CD4-positive, CD25-positive, alpha-beta regulatory T cell (primary cell): ENCODE measurements around the gene CXCL10. TPM values are rescaled to one million over a fixed set of nuclear protein-coding genes. Genes with fewer than 3 reads are reported as not detected.

Experiments
- ATAC-seq, 2 donors: fragments of 150-1000 bp; cut with Tn5 transposase; one replicate each; pipeline ENCODE4 v1.10.0; 2021; ENCODE audit warnings: low read depth in 2 of 2, moderate number of reproducible peaks in 2 of 2, moderate library complexity in 1 of 2
- DNase-seq, 3 donors: peaks; one replicate each; pipeline versions ENCODE4 v3.0.0 to v3.0.0-alpha.2; 2012 to 2022; ENCODE audit warnings: mixed read lengths in 1 of 3
- H3K27ac ChIP-seq: one replicate; pipeline ENCODE4 v1.7.0; 2013; ENCODE audit warnings: mild to moderate bottlenecking, low read length; ENCODE audit not compliant: insufficient read depth, poor library complexity, severe bottlenecking
- H3K27me3 ChIP-seq: one replicate; pipeline ENCODE4 v1.7.0; 2013; ENCODE audit warnings: low read length; ENCODE audit not compliant: control insufficient read depth, insufficient read depth
- H3K36me3 ChIP-seq: one replicate; pipeline ENCODE4 v1.7.0; 2013; ENCODE audit warnings: mild to moderate bottlenecking, low read length, moderate library complexity; ENCODE audit not compliant: control insufficient read depth, insufficient read depth
- H3K4me1 ChIP-seq: 2 replicates; pipeline ENCODE4 v1.7.0; 2013; ENCODE audit warnings: mild to moderate bottlenecking, low read length; ENCODE audit not compliant: insufficient read depth, control insufficient read depth, poor library complexity, severe bottlenecking
- H3K4me3 ChIP-seq: one replicate; pipeline ENCODE4 v1.7.0; 2013; ENCODE audit warnings: low read depth, mild to moderate bottlenecking, low read length, moderate library complexity
- H3K9me3 ChIP-seq, 2 experiments: 1 replicate in 1 of 2; 2 replicates in 1 of 2; pipeline ENCODE4 v1.7.0; 2013; ENCODE audit warnings: low read length in 2 of 2, mild to moderate bottlenecking in 1 of 2, moderate library complexity in 1 of 2; ENCODE audit not compliant: control insufficient read depth in 2 of 2
- H3K27ac Mint-ChIP-seq, 3 donors: one replicate each; pipeline ENCODE4 v1.8.0; 2020 to 2022; ENCODE audit warnings: mild to moderate bottlenecking in 3 of 3, mixed read lengths in 3 of 3, moderate library complexity in 2 of 3
- H3K27me3 Mint-ChIP-seq: one replicate; pipeline ENCODE4 v1.8.0; 2022; ENCODE audit warnings: mild to moderate bottlenecking, mixed read lengths
- H3K36me3 Mint-ChIP-seq: one replicate; pipeline ENCODE4 v1.8.0; 2020; ENCODE audit warnings: mixed read lengths
- H3K4me1 Mint-ChIP-seq, 4 donors: one replicate each; pipeline ENCODE4 v1.8.0; 2020 to 2022; ENCODE audit warnings: mixed read lengths in 4 of 4, mild to moderate bottlenecking in 1 of 4
- H3K4me3 Mint-ChIP-seq, 4 donors: one replicate each; pipeline ENCODE4 v1.8.0; 2020 to 2022; ENCODE audit warnings: mild to moderate bottlenecking in 4 of 4, mixed read lengths in 4 of 4, moderate library complexity in 3 of 4
- H3K9me3 Mint-ChIP-seq, 7 donors: one replicate each; pipeline ENCODE4 v1.8.0; 2020 to 2022; ENCODE audit warnings: mixed read lengths in 7 of 7, mild to moderate bottlenecking in 3 of 7, moderate library complexity in 2 of 7
- polyA plus RNA-seq, 4 donors: library from polyadenylated mRNA; unstranded; fragments of 300-500 nt; fragmentation: Illumina TruSeq; gene quantifications; one replicate each; pipeline ENCODE4 v1.2.3, GENCODE V29; 2021
- total RNA-seq: library from RNA; stranded (reverse); gene quantifications from one replicate; pipeline ENCODE4 v1.2.3, GENCODE V29; 2022

Gene CXCL10
- total and polyA plus RNA-seq, 5 donors from 2014 or later = not detected

- Mint-ChIP-seq H3K36me3 (no peaks in the 10 kb centered on the region), H3K4me3 (no peak overlapping the region), H3K27ac (peak overlapping the region in 1 of 3 donors; percentile 42), H3K4me1 (peaks cover 5 to 16% (median 11%) of the 10 kb centered on the region in 4 donors), H3K9me3 (peaks cover 0 to 2% (median 0%) of the 10 kb centered on the region in 7 donors), H3K27me3 (peaks cover 17% of the 10 kb centered on the region)
- Histone ChIP-seq H3K36me3 (no peaks in the 10 kb centered on the region), H3K27me3 (peaks cover 4% of the 10 kb centered on the region), H3K4me1 (no peaks in the 10 kb centered on the region), H3K27ac (no peak overlapping the region), H3K4me3 (no peak overlapping the region), H3K9me3 (no peaks in the 10 kb centered on the region)
- ATAC-seq (no peak), DNase-seq (no peak)
These were observed 768 bp upstream of the CXCL10 start for GRCh38 chr4:76024065-76024464.

- Mint-ChIP-seq H3K36me3 (no peaks in the 10 kb centered on the region), H3K9me3 (peaks cover 0 to 2% (median 0%) of the 10 kb centered on the region in 7 donors), H3K4me1 (peaks cover 0 to 10% (median 6%) of the 10 kb centered on the region in 4 donors), H3K27ac (no peak overlapping the region), H3K4me3 (no peak overlapping the region), H3K27me3 (peaks cover 8% of the 10 kb centered on the region)
- Histone ChIP-seq H3K9me3 (no peaks in the 10 kb centered on the region), H3K27ac (no peak overlapping the region), H3K4me3 (no peak overlapping the region), H3K27me3 (peaks cover 2% of the 10 kb centered on the region), H3K4me1 (no peaks in the 10 kb centered on the region), H3K36me3 (no peaks in the 10 kb centered on the region)
- DNase-seq = no peak
- no peak for ATAC-seq
These were observed 620 bp downstream of the CXCL10 start for GRCh38 chr4:76022677-76023076.

DNA sequence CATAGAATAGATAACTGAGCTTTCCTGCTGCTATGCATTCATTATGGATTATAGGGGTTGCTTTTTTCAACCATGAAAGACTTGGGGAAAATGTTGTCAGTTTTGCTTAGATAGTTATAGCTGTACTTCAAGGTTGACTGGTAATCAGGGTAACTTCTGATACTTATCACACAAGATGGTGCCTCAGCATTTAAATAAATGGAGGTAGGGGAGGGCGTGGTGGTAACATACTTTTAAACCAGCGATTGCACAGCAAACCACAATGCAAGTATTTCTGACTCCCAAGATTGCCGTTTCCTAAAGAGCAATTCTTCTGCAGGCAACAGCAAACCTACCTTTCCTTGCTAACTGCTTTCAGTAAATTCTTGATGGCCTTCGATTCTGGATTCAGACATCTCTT is 1.3 kb downstream of the CXCL10 start:
- no peak overlapping the region for H3K4me3 Mint-ChIP-seq
- Histone ChIP-seq H3K36me3 (no peaks in the 10 kb centered on the region), H3K9me3 (no peaks in the 10 kb centered on the region), H3K4me3 (no peak overlapping the region), H3K27me3 (peaks cover 2% of the 10 kb centered on the region), H3K27ac (no peak overlapping the region), H3K4me1 (no peaks in the 10 kb centered on the region)
- DNase-seq = no peak
- H3K27ac Mint-ChIP-seq = peak overlapping the region in 1 of 3 donors; percentile 6
- no peak for ATAC-seq
- peaks cover 0 to 10% (median 6%) of the 10 kb centered on the region in 4 donors for H3K4me1 Mint-ChIP-seq
- peaks cover 4% of the 10 kb centered on the region for H3K27me3 Mint-ChIP-seq
- H3K9me3 Mint-ChIP-seq = peaks cover 0 to 2% (median 0%) of the 10 kb centered on the region in 7 donors
- H3K36me3 Mint-ChIP-seq = no peaks in the 10 kb centered on the region

- Mint-ChIP-seq H3K27ac (no peak overlapping the region), H3K36me3 (no peaks in the 10 kb centered on the region), H3K9me3 (peaks cover 0 to 2% (median 0%) of the 10 kb centered on the region in 7 donors), H3K4me1 (no peaks in the 10 kb centered on the region), H3K4me3 (no peak overlapping the region), H3K27me3 (peaks cover 4% of the 10 kb centered on the region)
- H3K27me3 ChIP-seq = no peaks in the 10 kb centered on the region
- no peak for DNase-seq
- no peaks in the 10 kb centered on the region for H3K9me3 ChIP-seq
- no peaks in the 10 kb centered on the region for H3K4me1 ChIP-seq
- H3K4me3 ChIP-seq = no peak overlapping the region
- no peaks in the 10 kb centered on the region for H3K36me3 ChIP-seq
- no peak overlapping the region for H3K27ac ChIP-seq
- ATAC-seq = no peak
These were observed 6.1 kb downstream of the CXCL10 start for GRCh38 chr4:76017056-76017686.

- no peaks in the 10 kb centered on the region for H3K4me1 Mint-ChIP-seq
- peaks cover 0 to 2% (median 0%) of the 10 kb centered on the region in 7 donors for H3K9me3 Mint-ChIP-seq
- no peaks in the 10 kb centered on the region for H3K36me3 Mint-ChIP-seq
- H3K4me3 ChIP-seq = no peak overlapping the region
- H3K27me3 Mint-ChIP-seq = peaks cover 6% of the 10 kb centered on the region
- H3K27me3 ChIP-seq = no peaks in the 10 kb centered on the region
- no peaks in the 10 kb centered on the region for H3K36me3 ChIP-seq
- peak in 1 of 3 donors; percentile 32 for DNase-seq
- no peak overlapping the region for H3K27ac ChIP-seq
- ATAC-seq = peak in 1 of 2 donors; percentile 37
- no peak overlapping the region for H3K4me3 Mint-ChIP-seq
- H3K4me1 ChIP-seq = no peaks in the 10 kb centered on the region
- no peak overlapping the region for H3K27ac Mint-ChIP-seq
- H3K9me3 ChIP-seq = no peaks in the 10 kb centered on the region
These were observed 6.9 kb downstream of the CXCL10 start for GRCh38 chr4:76016393-76016792.

DNA sequence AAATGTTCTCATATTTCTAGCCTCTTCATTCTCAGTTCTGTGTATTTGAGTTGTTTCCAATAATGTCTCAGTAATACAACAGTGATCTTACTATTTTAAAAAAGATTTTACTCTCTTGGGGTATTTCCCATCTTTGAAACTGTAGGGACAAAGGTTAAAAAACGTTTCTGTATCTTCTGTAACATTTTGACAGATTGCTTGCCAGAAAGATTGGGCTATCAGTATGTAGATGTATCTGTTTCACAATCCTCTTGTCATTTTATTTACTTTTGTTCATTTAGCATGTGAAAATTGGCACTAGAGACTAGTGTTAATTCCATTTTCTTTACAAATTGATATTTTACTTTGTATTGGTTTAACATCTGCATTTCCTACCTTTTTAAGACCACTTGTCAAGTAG is 9.8 kb downstream of the CXCL10 start:
- Mint-ChIP-seq H3K36me3 (no peaks in the 10 kb centered on the region), H3K27ac (no peak overlapping the region), H3K27me3 (peaks cover 13% of the 10 kb centered on the region), H3K4me1 (no peaks in the 10 kb centered on the region), H3K4me3 (no peak overlapping the region), H3K9me3 (peaks cover 0 to 2% (median 0%) of the 10 kb centered on the region in 7 donors)
- Histone ChIP-seq H3K27ac (no peak overlapping the region), H3K4me3 (no peak overlapping the region), H3K4me1 (no peaks in the 10 kb centered on the region), H3K36me3 (no peaks in the 10 kb centered on the region), H3K27me3 (peaks cover 3% of the 10 kb centered on the region), H3K9me3 (no peaks in the 10 kb centered on the region)
- DNase-seq (no peak), ATAC-seq (no peak)

GRCh38 chr4:76012388-76012801 is 10.9 kb downstream of the CXCL10 start:
- H3K27ac ChIP-seq = no peak overlapping the region
- H3K4me3 ChIP-seq = no peak overlapping the region
- no peak for DNase-seq
- Mint-ChIP-seq H3K4me3 (no peak overlapping the region), H3K36me3 (no peaks in the 10 kb centered on the region), H3K27me3 (peaks cover 14% of the 10 kb centered on the region), H3K9me3 (peaks cover 0 to 2% (median 0%) of the 10 kb centered on the region in 7 donors), H3K4me1 (no peaks in the 10 kb centered on the region), H3K27ac (no peak overlapping the region)
- H3K4me1 ChIP-seq = no peaks in the 10 kb centered on the region
- no peak for ATAC-seq
- peaks cover 3% of the 10 kb centered on the region for H3K27me3 ChIP-seq
- H3K9me3 ChIP-seq = no peaks in the 10 kb centered on the region
- H3K36me3 ChIP-seq = no peaks in the 10 kb centered on the region
